Lower leg skin (tissue), 4 donors: ENCODE results near the gene STAT6. TPM values are rescaled to one million over a fixed set of nuclear protein-coding genes. Genes with fewer than 3 reads are reported as not detected.
A peak's percentile ranks its signal among the peaks of the same experiment; 100 is the strongest.

ENCODE experiments used
- DNase-seq, 2 donors: peaks; one replicate each; pipeline ENCODE4 v3.0.0-alpha.2; 2019; ENCODE audit warnings: low spot score in 2 of 2
- H3K4me3 ChIP-seq: fragments of 200-600 bp; sonication (generic); 2 replicates; pipeline ENCODE4 v1.5.1; 2017; ENCODE audit warnings: mild to moderate bottlenecking, low read depth; ENCODE audit not compliant: poor library complexity, severe bottlenecking
- POLR2A ChIP-seq, 2 donors: fragments of 450-650 bp; IDR thresholded peaks; one replicate each; pipeline ENCODE4 v1.6.1; 2016 to 2017; ENCODE audit warnings: antibody characterized with exemption in 2 of 2, mild to moderate bottlenecking in 1 of 2, moderate library complexity in 1 of 2
- WGBS, 2 donors: methylation state at CpG; one replicate each; pipeline ENCODE4 v1.1.5; 2018; 5-methylcytosine and 5-hydroxymethylcytosine counted together
- intact Hi-C: fragments of 100-400 bp; cut with DNase I; formaldehyde crosslinking; loops from one replicate; pipeline ENCODE4 v1.15.0; 2023; ENCODE audit warnings: low total_unique reads
- total RNA-seq, 4 donors: library from RNA; depleted of rRNA; stranded (reverse); fragments of >200 nt; gene quantifications; one replicate each; pipeline ENCODE4 v1.1.0, GENCODE V29; 2016
- TF ChIP-seq, protein P1 (sequence below), 3 donors: fragments of 450-650 bp; IDR thresholded peaks; one replicate each; pipeline ENCODE4 v1.5.1; 2016; ENCODE audit warnings: antibody characterized with exemption in 3 of 3, mild to moderate bottlenecking in 3 of 3, moderate library complexity in 2 of 3

The STAT6 gene
- total RNA-seq, 4 donors from 2014 or later = 105 to 210 (median 129) TPM

DNA sequence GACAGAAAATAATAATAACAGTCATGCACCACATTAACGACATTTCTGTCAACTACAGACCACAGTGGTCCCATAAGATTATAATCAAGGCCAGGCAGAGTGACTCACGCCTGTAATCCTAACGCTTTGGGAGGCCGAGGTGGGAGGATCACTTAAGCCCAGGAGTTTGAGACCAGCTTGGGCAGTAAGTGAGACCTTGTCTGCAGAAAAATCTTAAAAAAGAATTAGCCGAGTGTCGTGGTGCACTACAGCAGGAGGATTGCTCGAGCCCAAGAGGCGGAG is 13.7 kb downstream of the STAT6 start:
- intact Hi-C loops = no loop called here

DNA sequence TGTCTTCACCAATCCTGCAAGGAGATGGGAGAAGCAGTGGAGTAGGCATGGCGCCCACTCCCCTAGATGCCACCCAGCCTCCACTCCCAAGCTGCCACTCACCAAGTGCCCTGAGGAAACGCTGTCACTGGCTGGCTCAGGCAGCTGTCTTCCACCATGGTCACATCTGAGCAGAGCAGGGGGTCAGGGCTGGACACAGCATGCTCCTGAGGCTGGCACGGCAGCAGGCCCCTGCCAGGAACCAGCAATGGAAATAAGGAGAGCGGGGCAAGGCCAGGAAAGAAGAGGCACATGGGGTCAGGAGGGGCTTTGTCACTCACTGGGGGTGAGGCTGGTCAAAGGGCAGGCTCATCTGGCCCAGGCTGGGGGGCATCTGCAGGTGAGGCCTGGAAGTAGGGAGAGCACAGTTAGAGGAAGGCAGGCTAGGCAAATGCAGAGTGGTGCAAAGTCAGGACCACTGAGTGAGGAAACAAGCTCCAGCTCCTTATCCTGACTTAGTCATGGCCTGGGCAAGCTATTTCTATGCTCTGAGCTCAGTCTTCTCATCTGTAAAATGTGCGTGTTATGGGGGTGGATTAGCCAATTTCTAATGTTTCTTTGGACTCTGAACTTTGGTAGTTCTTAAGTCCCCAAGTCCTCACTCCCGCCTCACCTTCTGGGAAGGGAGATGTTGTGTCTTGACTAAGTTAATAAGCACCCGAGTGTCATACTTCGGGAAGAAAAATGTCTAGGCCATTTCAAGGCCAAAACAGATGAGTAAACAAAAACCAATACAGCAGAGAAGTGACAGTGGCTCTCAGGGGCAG is 14.2 kb downstream of the STAT6 start:
- DNase-seq = peak in 1 of 2 donors; percentile 82
- TF ChIP-seq, protein P1, sequence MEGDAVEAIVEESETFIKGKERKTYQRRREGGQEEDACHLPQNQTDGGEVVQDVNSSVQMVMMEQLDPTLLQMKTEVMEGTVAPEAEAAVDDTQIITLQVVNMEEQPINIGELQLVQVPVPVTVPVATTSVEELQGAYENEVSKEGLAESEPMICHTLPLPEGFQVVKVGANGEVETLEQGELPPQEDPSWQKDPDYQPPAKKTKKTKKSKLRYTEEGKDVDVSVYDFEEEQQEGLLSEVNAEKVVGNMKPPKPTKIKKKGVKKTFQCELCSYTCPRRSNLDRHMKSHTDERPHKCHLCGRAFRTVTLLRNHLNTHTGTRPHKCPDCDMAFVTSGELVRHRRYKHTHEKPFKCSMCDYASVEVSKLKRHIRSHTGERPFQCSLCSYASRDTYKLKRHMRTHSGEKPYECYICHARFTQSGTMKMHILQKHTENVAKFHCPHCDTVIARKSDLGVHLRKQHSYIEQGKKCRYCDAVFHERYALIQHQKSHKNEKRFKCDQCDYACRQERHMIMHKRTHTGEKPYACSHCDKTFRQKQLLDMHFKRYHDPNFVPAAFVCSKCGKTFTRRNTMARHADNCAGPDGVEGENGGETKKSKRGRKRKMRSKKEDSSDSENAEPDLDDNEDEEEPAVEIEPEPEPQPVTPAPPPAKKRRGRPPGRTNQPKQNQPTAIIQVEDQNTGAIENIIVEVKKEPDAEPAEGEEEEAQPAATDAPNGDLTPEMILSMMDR (IDR thresholded peaks at IDR 0.05) = no peak
- no peak for TF ChIP-seq POLR2A (IDR thresholded peaks at IDR 0.05)
- H3K4me3 ChIP-seq = no peak overlapping the region
- intact Hi-C loops = no loop called here
- WGBS, 2 donors = 75 to 78% methylated on average over 7 to 8 of the region's 8 CpGs

More for the DNA sequence above, 13.7 kb downstream of the STAT6 start:
- H3K4me3 ChIP-seq = no peak overlapping the region
- 78 to 82% methylated on average over 8 of the region's 8 CpGs for WGBS, 2 donors
- TF ChIP-seq, protein P1 (IDR thresholded peaks at IDR 0.05) = no peak
- TF ChIP-seq POLR2A (IDR thresholded peaks at IDR 0.05) = no peak
- DNase-seq = no peak

DNA sequence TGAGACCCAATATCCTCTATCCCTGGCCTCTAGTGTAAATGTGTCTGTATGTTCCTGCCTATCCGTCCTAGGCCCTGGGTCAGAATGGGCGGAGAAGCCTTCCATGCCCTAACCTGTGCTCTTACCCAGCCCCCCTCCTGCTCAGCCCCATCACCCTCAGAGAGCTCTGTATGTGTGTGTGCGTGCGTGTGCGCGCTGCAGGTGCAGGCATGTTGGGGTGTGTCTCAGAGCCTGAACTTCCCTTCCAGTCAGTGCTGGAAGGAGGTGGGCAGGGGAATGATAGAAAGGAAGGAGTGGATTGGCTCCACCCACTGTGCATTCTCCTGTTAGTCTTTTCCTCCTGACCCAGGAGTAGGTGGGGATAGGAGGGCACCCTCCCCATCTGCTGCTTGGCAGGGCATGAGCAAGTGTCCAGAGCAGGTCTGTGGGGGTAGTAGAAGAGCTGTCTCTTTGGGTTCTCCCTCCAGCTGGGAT is 15.0 kb downstream of the STAT6 start:
- intact Hi-C loops = no loop called here
- no peak overlapping the region for H3K4me3 ChIP-seq
- no peak for TF ChIP-seq POLR2A (IDR thresholded peaks at IDR 0.05)
- TF ChIP-seq, protein P1 (IDR thresholded peaks at IDR 0.05) = no peak
- peak; percentile 75 to 86 for DNase-seq
- 37 to 67% methylated on average over 6 of the region's 6 CpGs for WGBS, 2 donors

DNA sequence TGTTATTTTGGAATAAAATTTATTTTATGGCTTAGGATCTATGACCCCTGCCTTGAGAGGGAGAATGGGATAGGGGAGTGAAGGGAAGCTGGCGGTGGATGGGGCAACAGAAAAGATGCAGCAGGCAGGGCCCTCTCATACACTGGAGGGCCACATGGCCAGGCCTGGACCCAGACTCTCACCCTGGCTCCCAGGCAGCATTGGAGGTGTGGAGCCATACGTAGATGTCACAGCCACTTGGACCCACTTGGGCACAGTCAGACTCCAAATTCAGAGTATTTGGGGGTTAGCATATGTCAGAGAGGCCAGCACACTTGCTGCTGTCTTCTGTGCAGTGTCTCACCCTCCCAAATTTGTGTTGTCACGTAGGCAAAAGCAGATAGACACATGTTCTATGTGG is 15.7 kb downstream of the STAT6 start:
- 54 to 80% methylated on average over 3 of the region's 3 CpGs for WGBS, 2 donors
- TF ChIP-seq, protein P1 (IDR thresholded peaks at IDR 0.05) = no peak
- no peak for TF ChIP-seq POLR2A (IDR thresholded peaks at IDR 0.05)
- intact Hi-C loops = no loop called here

DNA sequence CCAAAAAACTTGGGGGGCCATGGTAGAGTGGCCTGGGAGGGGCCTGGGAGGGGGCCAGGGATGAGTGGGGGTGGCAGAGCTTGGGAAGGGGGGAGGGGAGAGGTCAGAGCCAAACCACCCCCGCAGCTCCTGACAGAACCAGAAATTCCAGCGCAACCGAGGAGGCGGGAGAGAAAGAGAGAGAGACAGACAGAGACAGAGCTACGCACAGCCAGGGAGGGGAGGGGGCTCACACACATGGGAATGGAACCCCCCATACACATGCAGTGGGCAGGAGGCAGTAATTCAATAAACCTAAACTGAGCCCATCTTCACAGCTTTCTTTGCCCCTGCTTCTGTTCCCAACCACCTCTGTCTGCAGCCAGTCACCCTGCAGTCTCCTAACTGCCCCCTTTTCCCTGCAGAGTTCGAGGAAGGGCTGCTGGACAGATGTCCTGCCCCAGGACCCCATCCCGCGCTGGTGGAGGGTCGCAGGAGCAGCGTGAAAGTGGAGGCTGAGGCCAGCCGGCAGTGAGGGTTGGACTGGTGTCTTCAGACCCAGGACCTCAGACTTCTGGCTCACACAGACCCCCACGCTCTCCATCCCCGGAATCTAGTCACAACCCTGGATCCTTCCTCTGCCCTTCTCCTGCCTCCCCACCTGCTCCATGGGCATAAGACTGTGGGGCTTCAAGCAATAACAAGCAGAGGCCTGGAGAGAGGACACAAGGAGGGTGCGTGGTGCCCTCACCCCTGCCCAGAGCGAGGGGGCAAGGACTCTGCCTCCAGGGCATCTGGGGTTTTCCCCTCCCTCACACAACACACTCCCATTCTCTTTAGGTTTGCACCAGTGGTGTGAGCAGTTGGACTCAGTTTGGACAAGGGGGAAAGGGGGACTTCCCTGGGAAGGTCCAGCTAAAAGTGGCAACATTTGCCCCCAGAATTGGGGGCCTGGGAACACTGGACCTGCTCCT is 16.7 kb downstream of the STAT6 start:
- TF ChIP-seq, protein P1 (IDR thresholded peaks at IDR 0.05) = no peak
- no peak for TF ChIP-seq POLR2A (IDR thresholded peaks at IDR 0.05)
- intact Hi-C loops = no loop called here
- H3K4me3 ChIP-seq = no peak overlapping the region
- 31 to 39% methylated on average over 15 of the region's 15 CpGs for WGBS, 2 donors
- peak in 1 of 2 donors; percentile 85 for DNase-seq

More for the DNA sequence above, 15.7 kb downstream of the STAT6 start:
- H3K4me3 ChIP-seq = no peak overlapping the region
- DNase-seq = peak in 1 of 2 donors; percentile 84
